Tibial nerve (tissue), 4 donors: ENCODE results near the gene RHOBTB3.

ENCODE experiments used
- CTCF ChIP-seq, 5 experiments: fragments of 200-600 bp in 3 of 5; fragments of 450-650 bp in 2 of 5; sonication (generic) in 3 of 5; IDR thresholded peaks; one replicate each; pipeline ENCODE4 v1.5.1; 2016 to 2019; ENCODE audit warnings: antibody characterized with exemption in 5 of 5, mild to moderate bottlenecking in 3 of 5, moderate library complexity in 2 of 5
- EP300 ChIP-seq, 2 donors: sonication (generic); formaldehyde crosslinking; IDR thresholded peaks; one replicate each; pipeline ENCODE4 v1.6.1; 2017; ENCODE audit warnings: antibody characterized with exemption in 2 of 2, mild to moderate bottlenecking in 1 of 2
- POLR2A ChIP-seq, 2 donors: fragments of 450-650 bp; IDR thresholded peaks; one replicate each; pipeline ENCODE4 v1.6.1; 2017; ENCODE audit warnings: antibody characterized with exemption in 2 of 2, mild to moderate bottlenecking in 2 of 2, moderate library complexity in 2 of 2

DNA sequence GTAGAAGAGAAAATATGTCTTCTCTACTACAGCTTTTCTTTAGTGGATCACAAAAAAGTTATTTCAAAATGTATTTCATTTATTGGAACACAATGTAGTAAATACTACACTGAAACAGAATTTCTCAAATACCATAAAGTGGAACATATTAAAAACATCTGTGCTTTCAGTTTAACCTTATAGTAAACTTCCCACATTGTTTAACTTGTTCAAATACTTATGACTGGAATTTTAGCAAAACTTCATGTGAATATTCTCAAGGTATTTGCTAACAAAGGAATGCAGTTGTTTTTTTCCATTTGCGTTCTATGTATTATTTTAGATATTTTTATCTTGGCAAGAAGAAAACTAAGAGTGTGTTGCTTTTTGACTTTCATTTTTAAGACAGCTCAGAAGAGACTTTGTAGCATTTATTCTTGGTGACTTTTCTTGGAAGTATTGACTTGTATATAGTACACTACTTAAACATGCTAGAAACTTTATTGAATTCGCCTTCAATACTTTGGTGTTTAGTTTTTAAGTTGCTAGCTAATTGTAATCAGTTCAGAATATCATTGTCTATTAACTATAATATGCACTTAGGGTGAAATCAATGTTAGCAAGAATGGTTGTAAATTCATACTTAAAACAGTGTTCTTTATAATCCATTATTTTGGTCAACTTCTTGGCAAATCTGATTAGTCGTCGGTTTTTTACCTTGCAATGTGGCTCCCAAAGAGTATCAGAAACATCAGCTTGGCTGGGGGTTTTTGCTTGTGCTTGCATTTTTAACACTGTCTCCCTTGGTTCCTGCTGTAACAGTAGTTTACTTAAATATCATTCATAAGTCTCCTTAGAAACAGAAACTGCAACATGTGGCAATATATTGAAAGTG, 5.0 kb upstream of the RHOBTB3 start:
- TF ChIP-seq CTCF (IDR thresholded peaks at IDR 0.05) (no peak), POLR2A (IDR thresholded peaks at IDR 0.05) (no peak), EP300 (IDR thresholded peaks at IDR 0.05) (no peak)
